ENCODE measurements around the gene ALKBH5.

The ALKBH5 gene

DNA sequence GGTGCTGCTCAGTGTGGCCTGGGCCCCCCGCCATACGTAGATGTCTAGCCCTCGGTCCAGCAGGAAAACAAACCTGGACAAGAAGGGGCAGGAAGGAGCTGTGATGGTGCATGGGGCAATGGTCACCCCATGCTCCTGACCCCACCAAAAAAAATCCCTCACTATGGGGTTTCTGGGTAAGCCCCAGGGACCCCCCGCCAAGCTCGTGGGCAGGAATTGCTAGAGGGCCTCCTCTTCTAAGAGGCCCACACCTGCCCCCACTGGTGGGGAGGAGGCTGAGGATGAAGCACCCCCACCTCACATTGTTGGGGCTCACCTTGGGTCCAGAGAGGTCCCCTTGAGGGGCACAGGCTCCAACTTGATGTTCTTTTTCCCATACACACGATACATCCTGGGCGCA lies 65.2 kb downstream of the ALKBH5 start:
- Histone ChIP-seq H3K36me3 (ENCODE audit: control insufficient read depth in 2 of 2, insufficient read depth in 2 of 2, low read length in 2 of 2) (peaks cover 69 to 74% of the 10 kb centered on the region in 2 donors), H3K9ac (ENCODE audit: low read depth in 1 of 2, low read length in 2 of 2) (no peak overlapping the region), H3K9me3 (ENCODE audit: control insufficient read depth in 2 of 2, low read length in 2 of 2) (no peaks in the 10 kb centered on the region), H3K27ac (ENCODE audit: low read depth in 2 of 2, low read length in 2 of 2) (no peak overlapping the region), H3K27me3 (ENCODE audit: control insufficient read depth in 2 of 2, insufficient read depth in 2 of 2, low read length in 2 of 2) (no peaks in the 10 kb centered on the region), H3K4me1 (ENCODE audit: control insufficient read depth in 2 of 2, insufficient read depth in 2 of 2, low read length in 2 of 2) (peaks cover 14 to 18% of the 10 kb centered on the region in 2 donors), H3K4me3 (ENCODE audit: low read length in 2 of 2) (no peak overlapping the region)

- no peaks in the 10 kb centered on the region for H3K9me3 ChIP-seq (ENCODE audit: control insufficient read depth in 2 of 2, low read length in 2 of 2)
- peaks cover 14 to 18% of the 10 kb centered on the region in 2 donors for H3K4me1 ChIP-seq (ENCODE audit: control insufficient read depth in 2 of 2, insufficient read depth in 2 of 2, low read length in 2 of 2)
- peaks cover 75 to 83% of the 10 kb centered on the region in 2 donors for H3K36me3 ChIP-seq (ENCODE audit: control insufficient read depth in 2 of 2, insufficient read depth in 2 of 2, low read length in 2 of 2)
- H3K27me3 ChIP-seq (ENCODE audit: control insufficient read depth in 2 of 2, insufficient read depth in 2 of 2, low read length in 2 of 2) = no peaks in the 10 kb centered on the region
- no peak overlapping the region for H3K9ac ChIP-seq (ENCODE audit: low read depth in 1 of 2, low read length in 2 of 2)
- H3K27ac ChIP-seq (ENCODE audit: low read depth in 2 of 2, low read length in 2 of 2) = no peak overlapping the region
- no peak overlapping the region for H3K4me3 ChIP-seq (ENCODE audit: low read length in 2 of 2)
Observed at GRCh38 chr17:18250259-18250658, 66.6 kb downstream of the ALKBH5 start.

GRCh38 chr17:18250708-18251107 lies 67.1 kb downstream of the ALKBH5 start:
- no peak overlapping the region for H3K4me3 ChIP-seq (ENCODE audit: low read length in 2 of 2)
- no peaks in the 10 kb centered on the region for H3K9me3 ChIP-seq (ENCODE audit: control insufficient read depth in 2 of 2, low read length in 2 of 2)
- H3K4me1 ChIP-seq (ENCODE audit: control insufficient read depth in 2 of 2, insufficient read depth in 2 of 2, low read length in 2 of 2) = peaks cover 14 to 18% of the 10 kb centered on the region in 2 donors
- H3K27me3 ChIP-seq (ENCODE audit: control insufficient read depth in 2 of 2, insufficient read depth in 2 of 2, low read length in 2 of 2) = no peaks in the 10 kb centered on the region
- no peak overlapping the region for H3K9ac ChIP-seq (ENCODE audit: low read depth in 1 of 2, low read length in 2 of 2)
- no peak overlapping the region for H3K27ac ChIP-seq (ENCODE audit: low read depth in 2 of 2, low read length in 2 of 2)
- H3K36me3 ChIP-seq (ENCODE audit: control insufficient read depth in 2 of 2, insufficient read depth in 2 of 2, low read length in 2 of 2) = peaks cover 72 to 83% of the 10 kb centered on the region in 2 donors

- Histone ChIP-seq H3K27ac (ENCODE audit: low read depth in 2 of 2, low read length in 2 of 2) (no peak overlapping the region), H3K9ac (ENCODE audit: low read depth in 1 of 2, low read length in 2 of 2) (no peak overlapping the region), H3K4me1 (ENCODE audit: control insufficient read depth in 2 of 2, insufficient read depth in 2 of 2, low read length in 2 of 2) (peaks cover 14 to 15% of the 10 kb centered on the region in 2 donors), H3K9me3 (ENCODE audit: control insufficient read depth in 2 of 2, low read length in 2 of 2) (no peaks in the 10 kb centered on the region), H3K27me3 (ENCODE audit: control insufficient read depth in 2 of 2, insufficient read depth in 2 of 2, low read length in 2 of 2) (no peaks in the 10 kb centered on the region), H3K4me3 (ENCODE audit: low read length in 2 of 2) (no peak overlapping the region), H3K36me3 (ENCODE audit: control insufficient read depth in 2 of 2, insufficient read depth in 2 of 2, low read length in 2 of 2) (peaks cover 69 to 81% of the 10 kb centered on the region in 2 donors)
Observed at GRCh38 chr17:18251204-18251603, 67.6 kb downstream of the ALKBH5 start.

DNA sequence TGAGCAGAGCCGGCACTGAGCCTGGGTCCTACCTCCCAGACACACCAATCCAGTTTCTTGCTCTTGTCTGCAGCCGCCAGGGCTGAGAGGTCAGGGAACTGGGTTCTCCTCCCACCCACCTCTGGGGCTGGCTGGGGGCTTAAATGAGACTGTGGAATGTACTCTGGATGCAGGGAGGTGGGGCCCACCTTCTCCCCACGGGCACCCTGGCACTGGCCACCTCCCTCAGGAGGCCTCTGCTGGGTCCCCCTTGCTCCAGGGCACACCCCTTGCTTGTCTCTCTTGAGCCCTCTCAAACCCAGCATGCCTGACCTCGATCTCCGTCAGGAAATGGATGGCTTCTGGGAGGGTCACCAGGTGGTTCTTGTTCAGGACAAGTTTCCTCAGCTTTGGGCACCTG lies 68.5 kb downstream of the ALKBH5 start:
- peaks cover 14 to 16% of the 10 kb centered on the region in 2 donors for H3K4me1 ChIP-seq (ENCODE audit: control insufficient read depth in 2 of 2, insufficient read depth in 2 of 2, low read length in 2 of 2)
- H3K9ac ChIP-seq (ENCODE audit: low read depth in 1 of 2, low read length in 2 of 2) = no peak overlapping the region
- H3K27ac ChIP-seq (ENCODE audit: low read depth in 2 of 2, low read length in 2 of 2) = no peak overlapping the region
- H3K4me3 ChIP-seq (ENCODE audit: low read length in 2 of 2) = no peak overlapping the region
- H3K27me3 ChIP-seq (ENCODE audit: control insufficient read depth in 2 of 2, insufficient read depth in 2 of 2, low read length in 2 of 2) = no peaks in the 10 kb centered on the region
- no peaks in the 10 kb centered on the region for H3K9me3 ChIP-seq (ENCODE audit: control insufficient read depth in 2 of 2, low read length in 2 of 2)
- H3K36me3 ChIP-seq (ENCODE audit: control insufficient read depth in 2 of 2, insufficient read depth in 2 of 2, low read length in 2 of 2) = peaks cover 64 to 80% of the 10 kb centered on the region in 2 donors

DNA sequence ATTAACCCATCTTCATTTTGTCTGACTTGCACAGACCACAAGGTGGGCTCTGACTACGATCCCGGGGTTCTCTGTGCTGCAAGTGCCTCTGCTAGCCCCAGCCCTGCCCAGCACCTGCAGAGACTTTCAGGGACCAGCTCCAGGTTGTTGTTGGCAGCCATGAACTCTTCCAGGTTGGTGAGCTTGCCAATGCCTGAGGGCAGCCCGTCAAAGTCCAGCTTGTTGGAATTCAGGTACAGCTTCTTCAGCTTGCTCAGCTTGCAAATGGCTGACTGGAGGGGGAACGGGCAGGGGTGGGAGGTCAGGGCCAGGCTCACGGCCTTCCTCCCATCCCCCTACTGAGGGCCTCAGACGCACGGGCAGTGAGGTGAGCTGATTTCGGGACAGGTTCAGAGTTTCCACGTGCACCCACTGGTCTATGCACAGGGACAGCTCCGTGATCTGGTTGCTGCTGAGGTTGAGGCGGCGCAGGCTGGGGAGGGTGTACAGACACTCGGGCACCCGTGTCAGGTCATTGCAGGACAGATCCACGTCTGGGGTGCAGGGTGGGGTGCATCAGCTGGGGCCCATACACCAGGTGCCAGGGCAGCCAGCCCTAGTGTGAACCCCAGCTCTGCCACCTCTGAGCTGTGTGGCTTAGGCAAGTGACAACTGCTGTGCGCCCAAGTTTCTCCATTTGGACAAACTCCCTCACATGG lies 69.7 kb downstream of the ALKBH5 start:
- Histone ChIP-seq H3K27me3 (ENCODE audit: control insufficient read depth in 2 of 2, insufficient read depth in 2 of 2, low read length in 2 of 2) (no peaks in the 10 kb centered on the region), H3K9me3 (ENCODE audit: control insufficient read depth in 2 of 2, low read length in 2 of 2) (no peaks in the 10 kb centered on the region), H3K9ac (ENCODE audit: low read depth in 1 of 2, low read length in 2 of 2) (no peak overlapping the region), H3K27ac (ENCODE audit: low read depth in 2 of 2, low read length in 2 of 2) (no peak overlapping the region), H3K4me3 (ENCODE audit: low read length in 2 of 2) (no peak overlapping the region), H3K4me1 (ENCODE audit: control insufficient read depth in 2 of 2, insufficient read depth in 2 of 2, low read length in 2 of 2) (peaks cover 12 to 16% of the 10 kb centered on the region in 2 donors), H3K36me3 (ENCODE audit: control insufficient read depth in 2 of 2, insufficient read depth in 2 of 2, low read length in 2 of 2) (peaks cover 54 to 73% of the 10 kb centered on the region in 2 donors)

- Histone ChIP-seq H3K27me3 (ENCODE audit: control insufficient read depth in 2 of 2, insufficient read depth in 2 of 2, low read length in 2 of 2) (no peaks in the 10 kb centered on the region), H3K4me3 (ENCODE audit: low read length in 2 of 2) (no peak overlapping the region), H3K36me3 (ENCODE audit: control insufficient read depth in 2 of 2, insufficient read depth in 2 of 2, low read length in 2 of 2) (peaks cover 46 to 65% of the 10 kb centered on the region in 2 donors), H3K9ac (ENCODE audit: low read depth in 1 of 2, low read length in 2 of 2) (no peak overlapping the region), H3K27ac (ENCODE audit: low read depth in 2 of 2, low read length in 2 of 2) (no peak overlapping the region), H3K4me1 (ENCODE audit: control insufficient read depth in 2 of 2, insufficient read depth in 2 of 2, low read length in 2 of 2) (peaks cover 16 to 19% of the 10 kb centered on the region in 2 donors), H3K9me3 (ENCODE audit: control insufficient read depth in 2 of 2, low read length in 2 of 2) (no peaks in the 10 kb centered on the region)
Observed at GRCh38 chr17:18253947-18254821, 70.6 kb downstream of the ALKBH5 start.

DNA sequence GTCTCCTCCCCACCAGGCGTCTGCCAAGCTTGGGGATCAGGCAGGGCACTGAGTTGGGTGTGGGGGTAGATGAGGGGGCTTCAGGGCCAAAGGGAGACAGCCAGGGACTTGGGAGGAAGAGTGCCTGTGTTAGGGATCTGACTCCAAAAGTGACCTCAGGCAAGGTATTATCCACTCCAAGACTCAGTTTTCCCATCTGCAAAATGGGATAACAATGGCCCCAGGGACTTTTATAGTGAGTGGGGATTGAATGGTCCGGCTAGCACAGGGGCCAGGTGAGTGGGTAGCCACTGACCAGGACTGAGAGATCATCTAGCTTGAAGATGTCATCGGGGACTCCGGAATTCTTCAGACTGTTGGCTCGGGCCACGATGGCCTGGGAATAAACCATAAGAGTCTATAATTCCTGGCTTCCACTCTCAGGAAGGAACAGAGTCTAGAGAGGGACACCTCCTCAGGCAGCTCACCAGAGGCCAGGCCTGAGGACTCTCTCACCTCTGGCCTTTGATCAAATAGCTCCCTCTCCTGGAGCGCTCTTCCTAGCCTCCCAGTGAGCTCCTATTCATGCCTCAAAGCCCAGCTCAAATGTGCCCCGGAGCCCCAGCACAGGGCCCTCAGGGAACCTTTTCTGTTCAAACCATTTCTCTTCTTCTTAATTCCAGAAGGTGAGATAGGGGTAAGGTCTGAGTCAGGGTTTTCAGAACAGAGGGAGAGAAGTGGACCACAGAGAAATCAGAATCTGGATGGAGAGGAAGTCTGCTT lies 71.4 kb downstream of the ALKBH5 start:
- H3K9ac ChIP-seq (ENCODE audit: low read depth in 1 of 2, low read length in 2 of 2) = no peak overlapping the region
- peaks cover 43 to 62% of the 10 kb centered on the region in 2 donors for H3K36me3 ChIP-seq (ENCODE audit: control insufficient read depth in 2 of 2, insufficient read depth in 2 of 2, low read length in 2 of 2)
- H3K9me3 ChIP-seq (ENCODE audit: control insufficient read depth in 2 of 2, low read length in 2 of 2) = no peaks in the 10 kb centered on the region
- peaks cover 20 to 21% of the 10 kb centered on the region in 2 donors for H3K4me1 ChIP-seq (ENCODE audit: control insufficient read depth in 2 of 2, insufficient read depth in 2 of 2, low read length in 2 of 2)
- H3K27ac ChIP-seq (ENCODE audit: low read depth in 2 of 2, low read length in 2 of 2) = no peak overlapping the region
- no peaks in the 10 kb centered on the region for H3K27me3 ChIP-seq (ENCODE audit: control insufficient read depth in 2 of 2, insufficient read depth in 2 of 2, low read length in 2 of 2)
- no peak overlapping the region for H3K4me3 ChIP-seq (ENCODE audit: low read length in 2 of 2)

DNA sequence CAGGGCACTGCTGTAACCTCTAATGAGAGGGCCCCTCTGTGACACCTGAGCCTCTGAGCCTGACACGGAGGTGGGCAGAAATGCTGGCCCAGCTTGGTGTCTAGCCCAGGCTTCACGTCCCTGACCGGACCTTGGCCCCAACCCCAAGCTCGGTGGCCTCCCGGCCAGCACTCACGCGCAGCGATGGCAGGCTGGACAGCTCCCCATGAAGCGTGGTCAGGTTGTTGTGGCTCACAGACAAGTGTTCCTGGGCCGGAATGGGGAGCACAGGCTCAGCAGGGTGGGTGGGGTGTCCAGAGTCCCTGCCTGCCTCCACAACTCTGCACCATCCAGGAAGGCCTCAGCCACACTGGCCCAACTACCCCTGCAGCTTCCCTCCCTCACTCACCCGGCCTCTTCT lies 72.7 kb downstream of the ALKBH5 start:
- no peaks in the 10 kb centered on the region for H3K9me3 ChIP-seq (ENCODE audit: control insufficient read depth in 2 of 2, low read length in 2 of 2)
- peaks cover 25 to 27% of the 10 kb centered on the region in 2 donors for H3K4me1 ChIP-seq (ENCODE audit: control insufficient read depth in 2 of 2, insufficient read depth in 2 of 2, low read length in 2 of 2)
- no peak overlapping the region for H3K9ac ChIP-seq (ENCODE audit: low read depth in 1 of 2, low read length in 2 of 2)
- H3K27me3 ChIP-seq (ENCODE audit: control insufficient read depth in 2 of 2, insufficient read depth in 2 of 2, low read length in 2 of 2) = no peaks in the 10 kb centered on the region
- peaks cover 35 to 49% of the 10 kb centered on the region in 2 donors for H3K36me3 ChIP-seq (ENCODE audit: control insufficient read depth in 2 of 2, insufficient read depth in 2 of 2, low read length in 2 of 2)
- no peak overlapping the region for H3K27ac ChIP-seq (ENCODE audit: low read depth in 2 of 2, low read length in 2 of 2)
- no peak overlapping the region for H3K4me3 ChIP-seq (ENCODE audit: low read length in 2 of 2)

All from mucosa of rectum (tissue), 2 donors.